H1 (cell line): ENCODE measurements around the gene BTG3. TPM values are rescaled to one million over a fixed set of nuclear protein-coding genes. Genes with fewer than 3 reads are reported as not detected.

Experiments
- CTCF ChIA-PET: fragments of 300-600 bp; sonication (Branson Sonifier 250); formaldehyde crosslinking; loops from one replicate; lab custom pipeline; 2021; ENCODE audit not compliant: partially characterized antibody; lab: Charles Lee
- POLR2A ChIA-PET: fragments of 300-600 bp; sonication (Branson Sonifier 250); formaldehyde crosslinking; loops from one replicate; lab custom pipeline; 2021; ENCODE audit warnings: inconsistent platforms; ENCODE audit not compliant: partially characterized antibody; lab: Charles Lee
- DNase-seq, 2 experiments: peaks; one replicate each; pipeline versions ENCODE4 v3.0.0 to v3.0.0-alpha.2; 2010 to 2022; ENCODE audit warnings: low spot score in 2 of 2, low read depth in 1 of 2, mixed read lengths in 1 of 2
- FAIRE-seq: peaks from 2 replicates; lab custom pipeline; 2011; peaks lifted over from hg19 to GRCh38; lab: Jason Lieb, UNC
- H2AFZ ChIP-seq: 2 replicates; pipeline ENCODE4 v1.8.1; 2012; ENCODE audit warnings: low read length, inconsistent platforms
- H2AK5ac ChIP-seq: 2 replicates; pipeline ENCODE4 v1.6.1; 2013; ENCODE audit warnings: low read depth, low read length
- H2BK120ac ChIP-seq: replicated peaks from 2 replicates; pipeline ENCODE3; 2013; ENCODE audit warnings: low read depth, low read length, inconsistent platforms
- H2BK12ac ChIP-seq: 2 replicates; pipeline ENCODE4 v1.6.1; 2013; ENCODE audit warnings: low read depth, low read length
- H2BK15ac ChIP-seq: 2 replicates; pipeline ENCODE4 v1.6.1; 2013; ENCODE audit warnings: low read length
- H2BK20ac ChIP-seq: 2 replicates; pipeline ENCODE4 v1.6.1; 2013; ENCODE audit warnings: low read length
- H2BK5ac ChIP-seq: 2 replicates; pipeline ENCODE4 v1.6.1; 2013; ENCODE audit warnings: low read depth, low read length
- H3K14ac ChIP-seq: 2 replicates; pipeline ENCODE4 v1.6.1; 2013; ENCODE audit warnings: inconsistent platforms; ENCODE audit not compliant: insufficient read length
- H3K18ac ChIP-seq: 2 replicates; pipeline ENCODE4 v1.6.1; 2013; ENCODE audit warnings: low read length; ENCODE audit errors: extremely low read depth
- H3K23ac ChIP-seq: 2 replicates; pipeline ENCODE4 v1.6.1; 2013; ENCODE audit warnings: inconsistent platforms; ENCODE audit not compliant: insufficient read length
- H3K23me2 ChIP-seq: 2 replicates; pipeline ENCODE4 v1.6.1; 2013; ENCODE audit warnings: low read depth, low read length
- H3K27ac ChIP-seq: 2 replicates; pipeline ENCODE4 v1.6.1; 2011; ENCODE audit warnings: low read depth, low read length, inconsistent platforms
- H3K27me3 ChIP-seq, 4 experiments: replicated peaks in 1 of 4; 1 replicate in 1 of 4; 2 replicates in 3 of 4; pipeline versions ENCODE4 v1.6.1 to v1.8.1; 2011 to 2013; ENCODE audit warnings: low read length in 3 of 4, mild to moderate bottlenecking in 3 of 4, inconsistent platforms in 2 of 4, mixed read lengths in 2 of 4, moderate library complexity in 1 of 4; ENCODE audit not compliant: control insufficient read depth in 3 of 4, insufficient read depth in 3 of 4; ENCODE audit errors: extremely low read depth in 1 of 4
- H3K36me3 ChIP-seq, 4 experiments: 2 replicates each; pipeline versions ENCODE4 v1.6.1 to v1.8.1; 2011 to 2013; ENCODE audit warnings: mild to moderate bottlenecking in 4 of 4, low read length in 3 of 4, moderate library complexity in 2 of 4, control low read depth in 1 of 4, inconsistent platforms in 1 of 4; ENCODE audit not compliant: insufficient read depth in 4 of 4, control insufficient read depth in 2 of 4
- H3K4ac ChIP-seq: replicated peaks from 2 replicates; pipeline ENCODE3; 2013; ENCODE audit warnings: low read length, low read depth, mixed read lengths, inconsistent platforms; ENCODE audit not compliant: insufficient read length
- H3K4me1 ChIP-seq, 4 experiments: replicated peaks in 1 of 4; 1 replicate in 1 of 4; 2 replicates in 3 of 4; pipeline versions ENCODE4 v1.6.1 to v1.8.1; 2011 to 2013; ENCODE audit warnings: low read length in 3 of 4, inconsistent platforms in 2 of 4, mixed read lengths in 1 of 4; ENCODE audit not compliant: insufficient read depth in 4 of 4, control insufficient read depth in 3 of 4
- H3K4me2 ChIP-seq, 2 experiments: 2 replicates each; pipeline versions ENCODE4 v1.6.1 to v1.8.1; 2011 to 2013; ENCODE audit warnings: low read depth in 2 of 2, low read length in 2 of 2, control low read depth in 1 of 2, inconsistent platforms in 1 of 2, mild to moderate bottlenecking in 1 of 2; ENCODE audit not compliant: insufficient read depth in 1 of 2
- H3K4me3 ChIP-seq, 4 experiments: fragments of 200-600, 300-600 bp in 1 of 4; sonication (generic), shearing (Covaris generic), sonication (Bioruptor Twin) in 1 of 4; 2 replicates each; pipeline versions ENCODE4 v1.5.1 to v1.8.1; 2011 to 2016; ENCODE audit warnings: low read length in 4 of 4, low read depth in 3 of 4, control low read depth in 2 of 4, inconsistent platforms in 2 of 4, mild to moderate bottlenecking in 2 of 4, mixed read lengths in 1 of 4, moderate library complexity in 1 of 4; ENCODE audit not compliant: insufficient read depth in 2 of 4; ENCODE audit errors: extremely low read depth in 1 of 4
- H3K56ac ChIP-seq: replicated peaks from 2 replicates; pipeline ENCODE3; 2013; ENCODE audit warnings: low read depth, mild to moderate bottlenecking, mixed read lengths, low read length, inconsistent platforms; ENCODE audit not compliant: insufficient read length
- H3K79me1 ChIP-seq: 2 replicates; pipeline ENCODE4 v1.6.1; 2013; ENCODE audit warnings: low read depth, low read length, control low read depth
- H3K79me2 ChIP-seq, 2 experiments: 2 replicates each; pipeline versions ENCODE4 v1.6.1 to v1.8.1; 2012 to 2013; ENCODE audit warnings: low read length in 2 of 2, mild to moderate bottlenecking in 2 of 2, inconsistent platforms in 1 of 2; ENCODE audit not compliant: insufficient read depth in 2 of 2, control insufficient read depth in 1 of 2
- H3K9ac ChIP-seq, 4 experiments: replicated peaks in 1 of 4; 1 replicate in 1 of 4; 2 replicates in 3 of 4; pipeline versions ENCODE4 v1.6.1 to v1.8.1; 2011 to 2013; ENCODE audit warnings: low read depth in 3 of 4, low read length in 3 of 4, control low read depth in 2 of 4, mild to moderate bottlenecking in 2 of 4, moderate library complexity in 2 of 4, inconsistent platforms in 1 of 4; ENCODE audit errors: extremely low read depth in 1 of 4
- H3K9me3 ChIP-seq, 2 experiments: 2 replicates each; pipeline versions ENCODE4 v1.6.1 to v1.8.1; 2012 to 2013; ENCODE audit warnings: mild to moderate bottlenecking in 2 of 2, moderate library complexity in 2 of 2, control low read depth in 1 of 2, inconsistent platforms in 1 of 2, low read depth in 1 of 2, low read length in 1 of 2, mixed read lengths in 1 of 2; ENCODE audit not compliant: insufficient read depth in 2 of 2
- H4K20me1 ChIP-seq, 2 experiments: replicated peaks in 1 of 2; 2 replicates each; pipeline versions ENCODE3 to v1.8.1; 2011 to 2013; ENCODE audit warnings: inconsistent platforms in 2 of 2, low read length in 2 of 2, mild to moderate bottlenecking in 1 of 2; ENCODE audit not compliant: insufficient read depth in 2 of 2, control insufficient read depth in 1 of 2
- H4K5ac ChIP-seq: 2 replicates; pipeline ENCODE4 v1.6.1; 2013; ENCODE audit warnings: low read length, low read depth, mixed read lengths, inconsistent platforms; ENCODE audit not compliant: insufficient read length
- H4K8ac ChIP-seq: 2 replicates; pipeline ENCODE4 v1.8.0; 2013; ENCODE audit warnings: mild to moderate bottlenecking, moderate library complexity, low read length, inconsistent platforms; ENCODE audit not compliant: insufficient read depth; ENCODE audit errors: extremely low read depth
- H4K91ac ChIP-seq: replicated peaks from 2 replicates; pipeline ENCODE3; 2013; ENCODE audit warnings: low read length, mixed read lengths, inconsistent platforms; ENCODE audit not compliant: insufficient read length
- ATF2 ChIP-seq: IDR thresholded peaks from 2 replicates; pipeline ENCODE4 v1.6.1; 2012; ENCODE audit warnings: low read length, inconsistent platforms
- ATF3 ChIP-seq: IDR thresholded peaks from 2 replicates; pipeline ENCODE4 v1.6.1; 2011; ENCODE audit warnings: low read depth, mild to moderate bottlenecking, low read length; ENCODE audit not compliant: insufficient read depth
- CBX5 ChIP-seq: fragments of 300-800, 300-1000 bp; sonication (generic); IDR thresholded peaks from 2 replicates; pipeline ENCODE4 v1.7.1; 2016; ENCODE audit warnings: antibody characterized with exemption, low read length, low read depth
- EGR1 ChIP-seq: IDR thresholded peaks from 2 replicates; pipeline ENCODE4 v1.6.1; 2011; ENCODE audit warnings: low read depth, low read length, borderline replicate concordance
- EZH2 ChIP-seq: fragments of 200-600 bp; sonication (generic); IDR thresholded peaks from 2 replicates; pipeline ENCODE4 v1.7.1; 2012; ENCODE audit warnings: low read depth, mild to moderate bottlenecking, moderate library complexity, low read length, inconsistent platforms; ENCODE audit not compliant: severe bottlenecking
- GTF2F1 ChIP-seq: IDR thresholded peaks from 2 replicates; pipeline ENCODE4 v1.6.1; 2012; ENCODE audit warnings: low read depth, low read length, improper control_type of control experiment, borderline replicate concordance
- JUN ChIP-seq: IDR thresholded peaks from 2 replicates; pipeline ENCODE4 v1.6.1; 2011; ENCODE audit warnings: low read depth, mild to moderate bottlenecking, improper control_type of control experiment, low read length
- NANOG ChIP-seq: IDR thresholded peaks from 2 replicates; pipeline ENCODE4 v1.6.1; 2011; ENCODE audit warnings: low read length, low read depth, mild to moderate bottlenecking, inconsistent platforms; ENCODE audit not compliant: insufficient read depth, poor library complexity, severe bottlenecking
- SAP30 ChIP-seq: fragments of 300-600 bp; sonication (generic); IDR thresholded peaks from 2 replicates; pipeline ENCODE4 v1.7.1; 2012; ENCODE audit warnings: low read length, moderate library complexity, mild to moderate bottlenecking, inconsistent platforms; ENCODE audit not compliant: insufficient read depth, insufficient replicate concordance
- TBP ChIP-seq: IDR thresholded peaks from 2 replicates; pipeline ENCODE4 v1.6.1; 2011; ENCODE audit warnings: low read depth, low read length, improper control_type of control experiment
- WGBS, 2 experiments: shearing (Covaris generic) in 1 of 2; methylation state at CpG; one replicate each; pipeline versions ENCODE4 v1.1.6 to v1.1.7; 2013 to 2015; ENCODE audit warnings: low lambda C conversion rate in 2 of 2, mixed read lengths in 2 of 2, inconsistent platforms in 1 of 2, low coverage in 1 of 2, missing lambda C conversion rate in 1 of 2; ENCODE audit not compliant: insufficient replicate concordance in 2 of 2, insufficient coverage in 1 of 2, insufficient read length in 1 of 2; ENCODE audit errors: extremely low coverage in 1 of 2, missing lambda C conversion rate in 1 of 2; 5-methylcytosine and 5-hydroxymethylcytosine counted together
- polyA plus RNA-seq, 7 experiments: library from polyadenylated mRNA; depleted of rRNA in 3 of 7; stranded (reverse) in 5 of 7; unstranded in 2 of 7; fragments of >200 nt in 5 of 7; fragments of 200-250 nt in 2 of 7; gene quantifications; 1 replicate in 5 of 7; 2 replicates in 1 of 7; 4 replicates in 1 of 7; pipeline versions ENCODE4 v1.2.1 to v1.2.3, GENCODE V29; 2011 to 2013; ENCODE audit warnings: missing spikeins in 2 of 7, mixed read lengths in 2 of 7
- total RNA-seq: library from RNA; stranded (reverse); fragmentation: NEBNext Ultra II Directional; extraction: Animal tissue kit (Norgen Biotek cat#: 25700); gene quantifications from 2 replicates; pipeline ENCODE4 v1.2.1, GENCODE V29; 2021

The BTG3 gene
- total and polyA plus RNA-seq, 2 of the 8 experiments (the other 6 are each of a cell fraction or from before 2014, with no cell fraction given), result 13.6 to 25.9 TPM

- Histone ChIP-seq H3K23me2 (no peaks in the 10 kb centered on the region), H2BK120ac (no peak overlapping the region), H3K9ac (no peak overlapping the region), H3K18ac (no peak overlapping the region), H3K4me1 (no peaks in the 10 kb centered on the region), H3K23ac (no peak overlapping the region), H4K8ac (no peak overlapping the region), H3K14ac (no peak overlapping the region), H3K79me2 (peaks cover 0 to 14% of the 10 kb centered on the region in 2 experiments; a peak in 2 of 4 replicates), H3K9me3 (no peaks in the 10 kb centered on the region), H2BK20ac (no peak overlapping the region), H3K36me3 (peaks cover 0 to 4% (median 0%) of the 10 kb centered on the region in 4 experiments; a peak in 1 of 8 replicates), H3K79me1 (no peaks in the 10 kb centered on the region), H2BK15ac (no peak overlapping the region), H3K4me3 (no peak overlapping the region), H4K5ac (no peak overlapping the region), H3K27me3 (no peaks in the 10 kb centered on the region), H4K20me1 (peaks cover under 1 to 2% of the 10 kb centered on the region in 2 experiments), H3K4ac (no peak overlapping the region), H3K56ac (no peak overlapping the region), H2AFZ (no peak overlapping the region), H3K27ac (no peak overlapping the region), H2BK5ac (no peak overlapping the region), H2BK12ac (no peak overlapping the region), H3K4me2 (no peak overlapping the region), H4K91ac (no peak overlapping the region), H2AK5ac (no peak overlapping the region)
- DNase-seq (no peak), FAIRE-seq (no peak)
- CTCF ChIA-PET, result no interaction called here
- POLR2A ChIA-PET, result interaction anchor here (0.7 kb wide), 1 partner anchor 265 kb away, joined by 3 read pairs; no protein-coding TSS in a partner anchor
- no peak for TF ChIP-seq ATF2
- no peak for TF ChIP-seq EGR1
- no peak for TF ChIP-seq SAP30
- no peak for TF ChIP-seq CBX5
- TF ChIP-seq GTF2F1, result no peak
- TF ChIP-seq ATF3, result no peak
- TF ChIP-seq EZH2, result no peak
- no peak for TF ChIP-seq NANOG
- TF ChIP-seq JUN, result no peak
- TF ChIP-seq TBP, result no peak
- 90% methylated on average over 5 of the region's 5 CpGs; no CpG with 5 or more reads in 1 of the 2 experiments for WGBS, 2 experiments
Measured at GRCh38 chr21:17575076-17575475, 37.6 kb downstream of the BTG3 start.
